ENCODE data around the gene TMEM205.

DNA sequence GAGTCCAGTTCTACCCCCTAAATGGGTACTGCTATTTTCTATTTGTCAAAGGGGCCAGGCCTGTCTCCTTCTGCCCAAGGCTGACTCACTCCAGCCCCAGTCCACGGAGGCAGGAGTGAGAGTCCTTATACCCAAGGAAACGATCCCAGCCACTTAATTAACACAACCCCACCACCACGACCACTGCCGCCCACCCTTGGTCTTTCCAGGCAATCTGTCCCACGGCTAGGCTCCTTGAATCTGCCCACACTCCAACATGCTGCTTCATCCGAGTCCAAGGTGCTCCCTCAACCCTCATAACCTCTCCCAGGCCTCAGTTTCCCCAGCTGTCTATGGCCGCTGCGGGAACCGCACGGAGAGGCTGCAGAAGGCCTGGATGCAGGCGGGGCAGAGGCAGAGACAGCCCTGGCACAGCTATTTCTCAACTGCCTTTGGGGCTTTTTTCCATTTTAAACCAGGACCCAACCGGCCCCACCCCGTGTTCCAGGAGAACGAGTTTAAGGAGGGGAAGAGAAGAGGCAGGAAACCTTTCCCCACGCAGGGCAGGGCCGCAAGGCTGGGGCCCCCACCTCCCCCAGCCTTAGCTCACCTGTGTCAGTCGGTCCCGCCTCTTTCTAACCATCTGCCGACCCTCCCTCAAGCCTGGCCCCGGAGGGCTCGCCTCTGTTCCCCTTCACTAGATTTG is 7.4 kb downstream of the TMEM205 start:
- TF ChIP-seq, protein P1, sequence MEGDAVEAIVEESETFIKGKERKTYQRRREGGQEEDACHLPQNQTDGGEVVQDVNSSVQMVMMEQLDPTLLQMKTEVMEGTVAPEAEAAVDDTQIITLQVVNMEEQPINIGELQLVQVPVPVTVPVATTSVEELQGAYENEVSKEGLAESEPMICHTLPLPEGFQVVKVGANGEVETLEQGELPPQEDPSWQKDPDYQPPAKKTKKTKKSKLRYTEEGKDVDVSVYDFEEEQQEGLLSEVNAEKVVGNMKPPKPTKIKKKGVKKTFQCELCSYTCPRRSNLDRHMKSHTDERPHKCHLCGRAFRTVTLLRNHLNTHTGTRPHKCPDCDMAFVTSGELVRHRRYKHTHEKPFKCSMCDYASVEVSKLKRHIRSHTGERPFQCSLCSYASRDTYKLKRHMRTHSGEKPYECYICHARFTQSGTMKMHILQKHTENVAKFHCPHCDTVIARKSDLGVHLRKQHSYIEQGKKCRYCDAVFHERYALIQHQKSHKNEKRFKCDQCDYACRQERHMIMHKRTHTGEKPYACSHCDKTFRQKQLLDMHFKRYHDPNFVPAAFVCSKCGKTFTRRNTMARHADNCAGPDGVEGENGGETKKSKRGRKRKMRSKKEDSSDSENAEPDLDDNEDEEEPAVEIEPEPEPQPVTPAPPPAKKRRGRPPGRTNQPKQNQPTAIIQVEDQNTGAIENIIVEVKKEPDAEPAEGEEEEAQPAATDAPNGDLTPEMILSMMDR (conservative IDR thresholded peaks at IDR 0.05; ENCODE audit: low read depth, low read length): no peak
- TF ChIP-seq EZH2phosphoT487 (IDR thresholded peaks at IDR 0.05; ENCODE audit: borderline replicate concordance, low read length) (no peak), EZH2 (IDR thresholded peaks at IDR 0.05; ENCODE audit: low read length, unreplicated experiment) (no peak)
